HFFc6 (cell line): Measurements from ENCODE around the gene MYO15B. TPM values are rescaled to one million over a fixed set of nuclear protein-coding genes. Genes with fewer than 3 reads are reported as not detected.

Experiments used
- DNase-seq: peaks from one replicate; pipeline ENCODE4 v3.0.0-alpha.2; 2018
- H3K27ac Mint-ChIP-seq: 2 replicates; pipeline ENCODE4 v1.8.0; 2020; ENCODE audit warnings: mild to moderate bottlenecking, mixed read lengths
- H3K27me3 Mint-ChIP-seq: 2 replicates; pipeline ENCODE4 v1.8.0; 2021; ENCODE audit warnings: mild to moderate bottlenecking, moderate library complexity, mixed read lengths; ENCODE audit not compliant: insufficient read depth
- H3K36me3 Mint-ChIP-seq: 2 replicates; pipeline ENCODE4 v1.8.0; 2021; ENCODE audit warnings: low read depth, mixed read lengths
- H3K4me1 Mint-ChIP-seq: 2 replicates; pipeline ENCODE4 v1.8.0; 2020; ENCODE audit warnings: low read depth, mixed read lengths
- H3K4me3 Mint-ChIP-seq: 2 replicates; pipeline ENCODE4 v1.8.0; 2020; ENCODE audit warnings: mild to moderate bottlenecking, moderate library complexity, mixed read lengths
- H3K9me3 Mint-ChIP-seq: 2 replicates; pipeline ENCODE4 v1.8.0; 2020; ENCODE audit warnings: mild to moderate bottlenecking, mixed read lengths
- total RNA-seq, 6 experiments: library from RNA; stranded (reverse); fragmentation: NEBNext Ultra II Directional; extraction: Animal tissue kit (Norgen Biotek cat#: 25700); gene quantifications; 2 replicates in 1 of 6; 3 replicates in 5 of 6; pipeline ENCODE4 v1.2.3, GENCODE V29; 2021
- TF ChIP-seq, protein P1 (sequence below): fragments of 200-600 bp; sonication (generic); IDR thresholded peaks from 2 replicates; pipeline ENCODE4 v1.5.0; 2021; ENCODE audit warnings: antibody characterized with exemption, mild to moderate bottlenecking

The MYO15B gene
- total RNA-seq, 6 experiments from 2014 or later, result 0.25 to 0.74 (median 0.41) TPM; not detected in 2

DNA sequence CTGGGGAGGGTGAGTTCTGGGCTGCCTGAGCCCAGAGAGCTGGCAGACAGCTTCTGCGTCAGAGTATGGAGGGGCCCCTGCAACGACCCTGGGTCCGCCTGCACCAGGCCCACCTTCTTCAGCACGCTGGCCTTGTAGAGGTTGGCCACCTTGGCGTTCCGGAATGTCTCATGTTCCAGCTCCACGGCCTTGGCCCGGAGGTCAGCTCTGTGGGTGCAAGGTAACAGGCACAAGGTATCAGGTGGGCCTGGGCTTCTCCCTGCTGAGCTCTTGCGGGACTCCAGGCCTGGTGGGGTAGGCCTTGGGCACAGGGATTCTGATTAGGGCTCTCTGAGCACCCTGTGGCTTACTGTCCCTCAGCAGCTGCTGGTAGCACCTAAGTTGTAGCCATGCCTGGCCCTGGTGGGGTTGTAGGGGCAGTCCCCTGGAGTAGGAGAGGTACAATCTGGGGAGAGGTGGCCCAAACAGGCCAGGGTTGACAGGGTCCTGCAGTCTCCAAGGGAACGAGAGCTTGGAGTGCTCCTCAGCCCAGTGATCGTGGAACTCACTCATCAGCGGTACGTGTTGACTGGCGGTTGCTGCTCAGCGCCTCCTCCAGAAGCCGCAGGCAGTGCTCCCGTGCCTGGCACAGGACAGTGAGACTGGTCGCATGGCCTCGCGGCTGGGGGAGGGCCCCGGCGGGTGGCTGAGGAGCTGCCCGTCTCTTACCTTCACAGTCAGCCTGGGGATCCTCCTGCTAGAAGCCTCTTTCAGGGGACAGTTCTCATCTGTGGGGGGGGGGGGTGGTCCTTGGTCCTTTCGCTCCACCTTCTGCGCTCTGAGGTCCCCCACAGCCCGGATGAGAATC is 42.7 kb downstream of the MYO15B start:
- Mint-ChIP-seq H3K27me3 (peaks cover 3% of the 10 kb centered on the region; the same call in 1 of the 2 replicates), H3K9me3 (no peaks in the 10 kb centered on the region), H3K36me3 (no peaks in the 10 kb centered on the region), H3K4me1 (peaks cover 16% of the 10 kb centered on the region), H3K4me3 (no peak overlapping the region; the same call in 1 of the 2 replicates), H3K27ac (no peak overlapping the region)
- TF ChIP-seq, protein P1, sequence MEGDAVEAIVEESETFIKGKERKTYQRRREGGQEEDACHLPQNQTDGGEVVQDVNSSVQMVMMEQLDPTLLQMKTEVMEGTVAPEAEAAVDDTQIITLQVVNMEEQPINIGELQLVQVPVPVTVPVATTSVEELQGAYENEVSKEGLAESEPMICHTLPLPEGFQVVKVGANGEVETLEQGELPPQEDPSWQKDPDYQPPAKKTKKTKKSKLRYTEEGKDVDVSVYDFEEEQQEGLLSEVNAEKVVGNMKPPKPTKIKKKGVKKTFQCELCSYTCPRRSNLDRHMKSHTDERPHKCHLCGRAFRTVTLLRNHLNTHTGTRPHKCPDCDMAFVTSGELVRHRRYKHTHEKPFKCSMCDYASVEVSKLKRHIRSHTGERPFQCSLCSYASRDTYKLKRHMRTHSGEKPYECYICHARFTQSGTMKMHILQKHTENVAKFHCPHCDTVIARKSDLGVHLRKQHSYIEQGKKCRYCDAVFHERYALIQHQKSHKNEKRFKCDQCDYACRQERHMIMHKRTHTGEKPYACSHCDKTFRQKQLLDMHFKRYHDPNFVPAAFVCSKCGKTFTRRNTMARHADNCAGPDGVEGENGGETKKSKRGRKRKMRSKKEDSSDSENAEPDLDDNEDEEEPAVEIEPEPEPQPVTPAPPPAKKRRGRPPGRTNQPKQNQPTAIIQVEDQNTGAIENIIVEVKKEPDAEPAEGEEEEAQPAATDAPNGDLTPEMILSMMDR, result no peak
- no peak for DNase-seq

DNA sequence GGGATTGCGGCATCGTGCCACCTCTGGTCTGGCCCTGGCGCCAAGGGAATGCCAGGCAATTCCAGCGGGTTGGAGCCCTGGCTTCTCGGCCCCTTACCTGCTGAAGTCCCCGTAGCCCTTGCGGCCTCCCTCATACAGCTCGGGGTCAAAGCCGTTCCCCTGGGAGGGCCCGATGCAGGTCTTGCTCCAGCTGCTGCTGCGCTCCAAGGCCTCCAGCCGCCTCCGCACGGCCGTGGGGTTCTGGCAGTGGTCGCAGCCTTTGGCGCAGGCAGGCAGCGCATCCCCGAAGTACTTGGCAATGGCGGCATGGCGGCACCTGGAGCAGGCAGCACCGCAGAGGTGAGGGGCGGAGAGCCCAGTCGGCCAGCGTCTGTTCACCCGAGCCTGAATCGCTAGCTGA is 43.8 kb downstream of the MYO15B start:
- TF ChIP-seq, protein P1, result no peak
- Mint-ChIP-seq H3K27ac (no peak overlapping the region), H3K36me3 (no peaks in the 10 kb centered on the region), H3K27me3 (peaks cover 3% of the 10 kb centered on the region; the same call in 1 of the 2 replicates), H3K4me1 (peaks cover 16% of the 10 kb centered on the region), H3K4me3 (no peak overlapping the region), H3K9me3 (no peaks in the 10 kb centered on the region)
- no peak for DNase-seq

DNA sequence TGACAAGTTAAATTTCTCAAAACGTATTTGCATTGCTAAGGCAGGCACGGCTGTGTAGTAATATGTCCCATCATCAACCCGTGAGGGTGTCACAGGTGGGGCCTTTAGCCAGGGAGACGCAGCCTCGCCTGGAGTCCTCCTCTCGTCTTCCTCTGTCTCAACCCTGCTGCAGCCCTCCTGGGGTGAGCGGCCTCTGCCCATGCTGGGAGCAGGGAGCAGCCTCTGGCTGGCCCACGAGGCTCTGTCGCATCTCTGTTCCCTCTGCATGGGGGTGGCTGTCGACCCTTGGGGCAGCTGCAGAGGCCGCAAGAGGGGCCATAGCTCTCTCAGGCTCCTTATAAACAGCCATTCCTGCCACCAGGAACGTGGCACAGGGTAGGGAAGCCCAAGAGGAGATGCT is 44.8 kb downstream of the MYO15B start:
- no peaks in the 10 kb centered on the region for H3K9me3 Mint-ChIP-seq
- H3K27ac Mint-ChIP-seq, result no peak overlapping the region
- DNase-seq, result no peak
- H3K27me3 Mint-ChIP-seq, result peaks cover 3% of the 10 kb centered on the region; the same call in 1 of the 2 replicates
- H3K4me1 Mint-ChIP-seq, result peaks cover 16% of the 10 kb centered on the region
- H3K4me3 Mint-ChIP-seq, result no peak overlapping the region
- H3K36me3 Mint-ChIP-seq, result no peaks in the 10 kb centered on the region
- TF ChIP-seq, protein P1, result no peak

DNA sequence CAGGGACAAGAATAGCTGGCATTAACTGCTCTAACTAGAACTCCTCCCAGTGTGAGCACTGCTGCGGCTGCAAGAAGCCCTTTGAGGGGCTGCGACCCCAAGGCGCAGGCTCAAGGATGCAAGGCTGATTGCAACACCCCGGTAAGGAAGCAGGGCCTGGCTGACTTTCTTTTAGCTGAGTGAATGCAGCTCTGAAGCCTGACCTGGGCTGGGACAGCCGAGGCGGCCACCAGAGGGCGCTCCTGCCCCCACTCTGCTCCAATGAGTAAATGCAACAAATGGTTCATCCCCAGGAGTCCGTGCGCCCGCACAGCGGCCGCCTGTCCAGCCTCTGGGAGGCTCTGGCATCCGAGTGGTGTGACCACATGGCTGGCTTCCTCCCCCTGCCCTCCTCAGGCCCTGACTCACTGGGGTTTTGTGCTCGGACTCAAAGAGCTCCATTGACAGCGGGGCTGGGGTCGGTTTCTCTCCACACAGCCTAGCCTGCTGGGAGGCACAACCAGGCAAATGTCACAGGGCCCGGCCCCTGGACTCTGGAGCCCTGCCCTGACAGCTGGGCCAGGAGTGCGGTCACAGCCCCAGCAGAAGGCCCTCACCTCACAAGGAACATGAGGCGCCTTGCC is 45.4 kb downstream of the MYO15B start, which contains the start of gene SMIM5:
Gene SMIM5 (plus strand): TSS at position 572 of the 623 bp plus-strand sequence. CDS start 6,768 bp downstream, outside the sequence.
- TF ChIP-seq, protein P1, result peak; percentile 99
- Mint-ChIP-seq H3K27ac (peak within 1 kb of the TSS; percentile 89), H3K4me1 (peaks cover 16% of the 10 kb centered on the region), H3K4me3 (peak within 1 kb of the TSS; percentile 39), H3K9me3 (no peaks in the 10 kb centered on the region), H3K27me3 (peaks cover 3% of the 10 kb centered on the region), H3K36me3 (no peaks in the 10 kb centered on the region)
- DNase-seq, result peak; percentile 89

DNA sequence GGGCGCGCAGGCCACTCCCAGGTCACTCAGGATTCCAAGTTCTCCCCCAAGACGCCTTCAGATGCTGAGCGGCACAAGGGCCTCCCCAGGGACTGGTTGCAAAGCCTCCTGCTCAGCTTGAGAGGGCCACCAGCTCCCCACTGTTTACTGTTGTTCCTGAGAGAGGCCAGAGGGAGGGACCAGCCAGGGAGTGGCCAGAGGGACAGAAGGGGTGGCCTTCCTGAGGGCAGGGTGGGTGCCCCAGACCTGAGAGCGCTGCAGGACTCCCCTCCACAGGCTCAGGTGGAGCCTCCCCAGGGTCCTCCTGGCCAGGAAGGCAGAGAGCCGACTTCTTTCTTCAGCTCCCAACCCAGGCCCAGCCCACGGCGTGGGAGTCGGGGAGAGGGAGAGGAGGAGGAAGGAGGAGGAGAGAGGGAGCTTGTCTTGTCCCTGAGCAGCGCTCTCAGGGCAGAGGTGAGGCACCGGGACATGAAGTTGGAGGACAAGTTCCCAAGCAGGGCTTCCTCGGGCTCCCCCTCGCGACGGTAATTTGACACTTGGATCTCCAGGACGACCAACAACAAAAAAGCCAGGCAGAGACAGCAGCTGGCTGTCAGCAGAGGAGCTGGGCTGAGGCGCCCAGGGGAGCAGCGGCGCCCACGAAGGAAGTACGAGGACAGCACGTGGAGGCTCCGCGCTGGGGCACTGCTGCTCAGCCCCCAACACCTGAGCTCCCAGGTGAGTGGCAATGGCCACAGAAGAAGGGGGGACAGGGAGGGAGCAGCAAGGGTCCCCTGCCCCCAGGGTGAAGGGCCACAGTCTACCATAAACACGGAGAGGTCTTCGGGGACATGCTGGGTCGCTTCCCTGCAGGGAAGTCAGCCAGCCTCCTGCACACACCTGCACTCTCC is 46.1 kb downstream of the MYO15B start:
- peaks cover 5% of the 10 kb centered on the region for H3K27me3 Mint-ChIP-seq
- TF ChIP-seq, protein P1, result peak; percentile 77
- peaks cover 16% of the 10 kb centered on the region for H3K4me1 Mint-ChIP-seq
- no peaks in the 10 kb centered on the region for H3K9me3 Mint-ChIP-seq
- peak overlapping the region; percentile 89 for H3K27ac Mint-ChIP-seq
- H3K4me3 Mint-ChIP-seq, result peak overlapping the region; percentile 39
- DNase-seq, result peak; percentile 90
- H3K36me3 Mint-ChIP-seq, result no peaks in the 10 kb centered on the region
